NOMO-1 (cell line): ENCODE results near the gene MINDY4.

Experiments used
- DNase-seq, 2 experiments: peaks; one replicate each; lab custom pipeline; 2025; ENCODE audit not compliant: unreplicated experiment in 2 of 2; lab: John Stamatoyannopoulos, UW

Gene MINDY4

GRCh38 chr7:30849565-30849964 lies 78.3 kb downstream of the MINDY4 start:
- DNase-seq: no peak

- DNase-seq: no peak
These were observed 79.2 kb downstream of the MINDY4 start for GRCh38 chr7:30850426-30850825.

- no peak for DNase-seq
These were observed 80.6 kb downstream of the MINDY4 start for GRCh38 chr7:30851651-30852307.

GRCh38 chr7:30852308-30852684 lies 81.1 kb downstream of the MINDY4 start:
- DNase-seq: no peak

- no peak for DNase-seq
These were observed 81.6 kb downstream of the MINDY4 start for GRCh38 chr7:30852744-30853288.

GRCh38 chr7:30853576-30853975 lies 82.4 kb downstream of the MINDY4 start:
- DNase-seq: no peak

GRCh38 chr7:30855936-30856335 lies 84.7 kb downstream of the MINDY4 start:
- no peak for DNase-seq

- DNase-seq: no peak
These were observed 87.4 kb downstream of the MINDY4 start for GRCh38 chr7:30858576-30858975.

GRCh38 chr7:30859202-30859939 lies 88.2 kb downstream of the MINDY4 start:
- DNase-seq: no peak

GRCh38 chr7:30859940-30860496 lies 88.8 kb downstream of the MINDY4 start:
- no peak for DNase-seq

- no peak for DNase-seq
These were observed 90.4 kb downstream of the MINDY4 start for GRCh38 chr7:30861612-30862011.

- DNase-seq: no peak
These were observed 91.9 kb downstream of the MINDY4 start for GRCh38 chr7:30862995-30863705.

GRCh38 chr7:30863706-30864035 lies 92.5 kb downstream of the MINDY4 start:
- DNase-seq: no peak

GRCh38 chr7:30864101-30864500 lies 92.9 kb downstream of the MINDY4 start:
- no peak for DNase-seq

GRCh38 chr7:30865076-30865475 lies 93.9 kb downstream of the MINDY4 start:
- no peak for DNase-seq

GRCh38 chr7:30865821-30866220 lies 94.6 kb downstream of the MINDY4 start:
- no peak for DNase-seq

- no peak for DNase-seq
These were observed 95.7 kb downstream of the MINDY4 start for GRCh38 chr7:30866939-30867338.

- no peak for DNase-seq
These were observed 96.3 kb downstream of the MINDY4 start for GRCh38 chr7:30867483-30867882.

- no peak for DNase-seq
These were observed 98.8 kb downstream of the MINDY4 start for GRCh38 chr7:30869794-30870611.

- DNase-seq: no peak
These were observed 99.8 kb downstream of the MINDY4 start for GRCh38 chr7:30870821-30871518.
